ENCODE results near the gene NLGN4Y.

GRCh38 chrY:14834103-14835060, 310.1 kb downstream of the NLGN4Y start:
- TF ChIP-seq CTCF (conservative IDR thresholded peaks at IDR 0.05) = no peak
- no peak for TF ChIP-seq EZH2 (IDR thresholded peaks at IDR 0.05; ENCODE audit: low read depth)

All from PC-9 (cell line).